Astrocyte (in vitro differentiated cells and primary cell): Measurements from ENCODE around the gene CCDC141.

Source experiments
- EZH2 ChIP-seq: IDR thresholded peaks from 2 replicates; pipeline ENCODE4 v1.6.1; 2012; ENCODE audit warnings: mild to moderate bottlenecking, low read length, inconsistent platforms; ENCODE audit not compliant: insufficient read depth
- TF ChIP-seq, protein P1 (sequence below): IDR thresholded peaks from 2 replicates; pipeline ENCODE4 v1.5.1; 2011; ENCODE audit warnings: low read depth, mild to moderate bottlenecking, inconsistent platforms, low read length, moderate library complexity; ENCODE audit not compliant: insufficient read depth

DNA sequence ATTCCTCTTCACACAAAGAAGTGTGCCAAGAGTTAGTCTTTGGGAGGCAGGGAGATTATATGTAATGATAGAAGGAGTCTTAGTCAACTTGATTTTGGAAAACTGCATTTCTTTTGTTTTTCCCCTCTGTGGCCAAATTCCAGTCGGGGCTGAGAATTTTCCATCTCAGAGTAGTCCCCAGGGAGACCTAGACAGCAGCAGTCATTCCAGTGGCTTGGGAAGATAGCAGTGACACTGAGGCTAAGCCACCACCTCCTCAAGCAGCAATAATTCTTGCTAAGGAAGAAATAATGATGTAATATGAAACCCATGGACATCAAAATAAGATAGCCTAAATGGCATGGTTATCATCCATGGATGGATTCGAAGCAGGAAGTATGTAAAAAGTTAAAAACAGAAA, 21.0 kb upstream of the CCDC141 start:
- TF ChIP-seq, protein P1, sequence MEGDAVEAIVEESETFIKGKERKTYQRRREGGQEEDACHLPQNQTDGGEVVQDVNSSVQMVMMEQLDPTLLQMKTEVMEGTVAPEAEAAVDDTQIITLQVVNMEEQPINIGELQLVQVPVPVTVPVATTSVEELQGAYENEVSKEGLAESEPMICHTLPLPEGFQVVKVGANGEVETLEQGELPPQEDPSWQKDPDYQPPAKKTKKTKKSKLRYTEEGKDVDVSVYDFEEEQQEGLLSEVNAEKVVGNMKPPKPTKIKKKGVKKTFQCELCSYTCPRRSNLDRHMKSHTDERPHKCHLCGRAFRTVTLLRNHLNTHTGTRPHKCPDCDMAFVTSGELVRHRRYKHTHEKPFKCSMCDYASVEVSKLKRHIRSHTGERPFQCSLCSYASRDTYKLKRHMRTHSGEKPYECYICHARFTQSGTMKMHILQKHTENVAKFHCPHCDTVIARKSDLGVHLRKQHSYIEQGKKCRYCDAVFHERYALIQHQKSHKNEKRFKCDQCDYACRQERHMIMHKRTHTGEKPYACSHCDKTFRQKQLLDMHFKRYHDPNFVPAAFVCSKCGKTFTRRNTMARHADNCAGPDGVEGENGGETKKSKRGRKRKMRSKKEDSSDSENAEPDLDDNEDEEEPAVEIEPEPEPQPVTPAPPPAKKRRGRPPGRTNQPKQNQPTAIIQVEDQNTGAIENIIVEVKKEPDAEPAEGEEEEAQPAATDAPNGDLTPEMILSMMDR, result no peak
- TF ChIP-seq EZH2, result no peak
